DMS114 treated with DMSO at 0.1 percent for 48 hours (cell line): Measurements from ENCODE around the gene THSD7A.

ENCODE experiments used
- DNase-seq: peaks from one replicate; lab custom pipeline; 2025; ENCODE audit not compliant: unreplicated experiment; lab: John Stamatoyannopoulos, UW

THSD7A gene

GRCh38 chr7:11811709-11812108, 20.3 kb downstream of the THSD7A start:
- no peak for DNase-seq

GRCh38 chr7:11810043-11810625, 21.9 kb downstream of the THSD7A start:
- no peak for DNase-seq

GRCh38 chr7:11807000-11807399, 25.0 kb downstream of the THSD7A start:
- no peak for DNase-seq

GRCh38 chr7:11804621-11805020, 27.4 kb downstream of the THSD7A start:
- DNase-seq: no peak

- DNase-seq: no peak
Observed at GRCh38 chr7:11795231-11795630, 36.8 kb downstream of the THSD7A start.

- no peak for DNase-seq
Observed at GRCh38 chr7:11792166-11792565, 39.8 kb downstream of the THSD7A start.

GRCh38 chr7:11788568-11788967, 43.4 kb downstream of the THSD7A start:
- DNase-seq: no peak

GRCh38 chr7:11787534-11787933, 44.5 kb downstream of the THSD7A start:
- no peak for DNase-seq

- peak; percentile 37 for DNase-seq
Observed at GRCh38 chr7:11786186-11786585, 45.8 kb downstream of the THSD7A start.

- DNase-seq: peak; percentile 43
Observed at GRCh38 chr7:11784769-11785536, 47.0 kb downstream of the THSD7A start.

- no peak for DNase-seq
Observed at GRCh38 chr7:11779864-11780674, 51.9 kb downstream of the THSD7A start.

- DNase-seq: no peak
Observed at GRCh38 chr7:11776039-11776438, 56.0 kb downstream of the THSD7A start.

- no peak for DNase-seq
Observed at GRCh38 chr7:11775401-11775800, 56.6 kb downstream of the THSD7A start.

GRCh38 chr7:11768263-11768662, 63.7 kb downstream of the THSD7A start:
- DNase-seq: no peak

- no peak for DNase-seq
Observed at GRCh38 chr7:11767148-11767547, 64.8 kb downstream of the THSD7A start.

GRCh38 chr7:11760372-11760771, 71.6 kb downstream of the THSD7A start:
- peak; percentile 27 for DNase-seq

- peak; percentile 37 for DNase-seq
Observed at GRCh38 chr7:11758627-11759111, 73.3 kb downstream of the THSD7A start.

- DNase-seq: no peak
Observed at GRCh38 chr7:11757153-11757552, 74.8 kb downstream of the THSD7A start.

GRCh38 chr7:11754933-11755332, 77.1 kb downstream of the THSD7A start:
- DNase-seq: no peak

GRCh38 chr7:11754123-11754522, 77.9 kb downstream of the THSD7A start:
- DNase-seq: no peak

- DNase-seq: no peak
Observed at GRCh38 chr7:11753433-11753832, 78.6 kb downstream of the THSD7A start.
